Measurements from ENCODE around the gene ANGPT4.

GRCh38 chr20:906001-906520 lies 10.1 kb downstream of the ANGPT4 start:
- no peak for TF ChIP-seq CTCF (IDR thresholded peaks at IDR 0.05; ENCODE audit: borderline replicate concordance, extremely low read depth, low read length, poor library complexity, severe bottlenecking)
- TF ChIP-seq EZH2 (IDR thresholded peaks at IDR 0.05; ENCODE audit: borderline replicate concordance, low read depth, low read length, severe bottlenecking), result no peak
